NCI-H524 treated with DMSO at 0.1 percent for 48 hours (cell line): Measurements from ENCODE around the gene ULBP2.
"Not testable (repeated sequence)": the region's sequence is repeated elsewhere in the genome, so short reads cannot be mapped to it uniquely, and the experiment has no call there.

Experiments
- DNase-seq: peaks from one replicate; lab custom pipeline; 2025; lab: John Stamatoyannopoulos, UW

Gene ULBP2

DNA sequence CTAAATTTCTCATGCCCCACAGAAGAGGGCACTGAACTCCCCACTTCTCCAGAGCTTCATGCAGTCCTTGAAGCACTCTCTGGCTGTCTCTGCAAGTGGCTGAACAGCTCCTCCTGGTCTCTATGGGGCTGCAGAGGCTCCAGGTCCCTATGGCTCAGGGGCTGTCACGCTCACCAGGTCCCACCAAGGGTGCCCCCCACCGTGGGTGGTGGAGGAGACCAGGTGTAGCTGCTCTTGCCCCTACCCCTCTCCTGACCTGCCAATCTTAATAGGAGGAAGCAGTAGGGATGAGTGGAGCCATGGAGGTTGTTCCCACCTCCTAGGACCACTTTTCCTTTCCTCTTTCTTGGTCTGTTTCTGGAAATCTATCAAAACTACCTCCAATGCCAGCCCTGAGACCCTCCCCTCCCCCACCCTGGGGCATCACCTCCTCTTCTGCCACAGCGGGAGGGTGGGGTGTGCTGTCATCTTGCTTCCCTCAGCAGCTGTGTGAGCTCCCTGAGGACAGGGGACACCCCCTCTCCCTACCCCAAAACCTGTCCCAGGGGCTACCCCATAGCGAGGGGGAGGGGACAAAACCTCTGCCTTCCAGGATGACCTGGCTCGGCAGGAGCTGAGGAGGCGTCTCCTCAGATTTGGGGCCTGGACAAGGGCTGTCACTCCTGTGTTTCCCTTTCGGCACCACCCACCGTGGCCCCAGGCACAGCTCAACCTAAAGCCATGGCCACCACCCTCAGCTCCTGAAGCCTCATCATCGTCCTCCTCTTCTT, 31.9 kb upstream of the ULBP2 start:
- no peak for DNase-seq

DNA sequence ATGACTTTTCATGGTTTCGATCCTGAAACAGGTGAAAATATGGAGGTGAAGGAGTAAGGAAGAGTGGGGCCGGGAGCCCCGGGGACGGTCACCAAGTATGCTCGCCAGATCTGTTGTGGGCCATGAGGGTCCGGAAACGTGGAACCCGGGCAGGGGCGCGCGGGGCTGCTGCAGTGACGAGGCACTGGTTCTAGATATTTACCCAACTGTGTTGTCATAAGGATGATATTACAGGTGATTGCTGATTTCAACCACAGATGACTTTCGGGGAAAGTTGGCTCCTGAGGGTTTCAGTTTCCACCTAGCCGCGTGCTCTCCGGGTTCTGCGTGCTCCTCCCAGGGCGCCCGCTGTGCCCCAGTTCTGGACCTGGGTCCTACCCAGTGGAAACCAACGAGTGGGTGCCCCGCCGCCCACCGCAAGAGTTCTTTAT, 31.1 kb upstream of the ULBP2 start:
- no peak for DNase-seq

DNA sequence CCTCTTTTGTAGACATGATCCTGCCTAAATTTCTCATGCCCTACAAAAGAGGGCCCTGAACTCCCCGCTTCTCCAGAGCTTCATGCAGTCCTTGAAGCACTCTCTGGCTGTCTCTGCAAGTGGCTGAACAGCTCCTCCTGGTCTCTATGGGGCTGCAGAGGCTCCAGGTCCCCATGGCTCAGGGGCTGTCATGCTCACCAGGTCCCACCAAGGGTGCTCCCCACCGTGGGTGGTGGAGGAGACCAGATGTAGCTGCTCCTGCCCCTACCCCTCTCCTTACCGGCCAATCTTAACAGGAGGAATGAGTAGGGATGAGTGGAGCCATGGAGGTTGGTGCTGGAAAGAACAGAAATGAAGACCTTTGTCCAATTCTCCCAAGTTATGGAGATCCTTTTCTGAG, 29.1 kb upstream of the ULBP2 start:
- DNase-seq, result not testable (repeated sequence)

DNA sequence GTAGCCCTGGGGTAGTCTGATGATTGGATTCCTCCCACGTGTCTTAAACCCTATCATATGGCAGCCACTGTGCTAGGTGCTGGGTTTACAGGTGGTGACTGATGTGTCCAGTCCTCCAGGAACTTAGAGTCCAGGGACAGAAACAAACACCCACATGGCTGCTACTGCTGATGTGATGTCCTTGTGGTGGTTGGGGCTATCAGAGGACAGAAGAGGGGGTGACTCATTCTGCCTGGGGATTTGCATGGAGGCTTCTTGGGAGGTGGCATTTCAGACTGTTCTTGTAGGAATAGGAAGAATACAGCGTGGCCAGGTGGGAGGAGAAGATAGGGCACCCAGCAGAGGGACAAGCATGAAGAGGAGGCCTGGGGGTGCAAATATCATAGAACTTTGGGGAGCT, 28.7 kb upstream of the ULBP2 start:
- DNase-seq, result no peak

GRCh38 chr6:149913540-149914240, 28.1 kb upstream of the ULBP2 start:
- no peak for DNase-seq

- DNase-seq, result no peak
Observed at GRCh38 chr6:149915970-149916865, 25.6 kb upstream of the ULBP2 start.

- no peak for DNase-seq
Observed at GRCh38 chr6:149917679-149918078, 24.1 kb upstream of the ULBP2 start.

DNA sequence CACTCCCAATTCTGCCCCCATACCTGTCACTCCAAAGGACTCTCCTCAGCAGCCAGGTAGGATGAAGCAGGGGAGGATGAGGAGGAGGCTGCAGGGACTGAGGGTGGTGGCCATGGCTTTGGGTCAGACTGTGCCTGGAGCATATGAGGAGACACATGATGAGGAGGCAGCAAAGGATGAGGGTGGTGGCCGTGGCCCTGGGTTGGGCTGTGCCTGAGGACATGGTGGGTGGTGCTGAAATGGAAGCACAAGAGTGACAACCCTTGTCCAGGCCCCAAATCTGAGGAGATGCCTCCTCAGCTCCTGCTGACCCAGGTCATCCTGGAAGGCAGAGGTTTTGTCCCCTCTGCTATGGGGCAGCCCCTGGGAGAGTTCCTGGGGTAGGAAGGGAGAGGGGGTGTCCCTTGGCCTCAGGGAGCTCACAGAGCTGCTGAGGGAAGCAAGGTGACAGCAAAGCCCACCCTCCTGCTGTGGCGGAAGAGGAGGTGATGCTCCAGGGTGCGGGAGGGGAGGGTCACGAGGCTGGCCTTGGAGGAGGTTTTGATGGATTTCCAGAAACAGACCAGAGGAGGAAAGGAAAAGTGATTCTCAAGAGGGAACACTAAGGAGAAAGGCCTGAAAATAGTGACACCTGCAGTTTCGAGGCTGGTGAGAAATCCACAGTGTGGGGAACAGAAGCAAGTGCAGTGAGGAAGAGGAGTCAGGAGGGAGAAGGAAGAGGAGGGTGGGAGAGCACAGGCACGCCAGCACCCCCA, 23.5 kb upstream of the ULBP2 start:
- no peak for DNase-seq

- not testable (repeated sequence) for DNase-seq
Observed at GRCh38 chr6:149919126-149919833, 22.5 kb upstream of the ULBP2 start.

DNA sequence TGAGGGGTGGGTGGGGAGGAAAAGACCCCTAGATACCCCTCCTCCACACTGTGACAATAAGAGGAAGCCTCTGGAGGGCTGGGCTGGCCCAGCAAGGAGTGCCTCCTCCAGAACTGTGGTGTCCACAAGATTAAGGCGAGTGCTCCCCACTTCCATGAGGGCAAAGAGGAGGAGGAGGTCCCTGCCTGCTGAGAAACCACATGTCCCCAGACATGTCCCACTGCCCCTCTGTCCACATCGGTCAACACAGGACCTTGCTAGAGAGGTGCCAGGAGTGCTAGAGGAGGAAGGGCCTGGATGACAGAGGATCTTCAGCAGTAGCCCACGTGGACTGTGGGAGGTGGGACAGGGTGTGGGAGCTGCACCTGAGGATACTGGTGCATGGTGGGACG, 22.0 kb upstream of the ULBP2 start:
- no peak for DNase-seq

DNA sequence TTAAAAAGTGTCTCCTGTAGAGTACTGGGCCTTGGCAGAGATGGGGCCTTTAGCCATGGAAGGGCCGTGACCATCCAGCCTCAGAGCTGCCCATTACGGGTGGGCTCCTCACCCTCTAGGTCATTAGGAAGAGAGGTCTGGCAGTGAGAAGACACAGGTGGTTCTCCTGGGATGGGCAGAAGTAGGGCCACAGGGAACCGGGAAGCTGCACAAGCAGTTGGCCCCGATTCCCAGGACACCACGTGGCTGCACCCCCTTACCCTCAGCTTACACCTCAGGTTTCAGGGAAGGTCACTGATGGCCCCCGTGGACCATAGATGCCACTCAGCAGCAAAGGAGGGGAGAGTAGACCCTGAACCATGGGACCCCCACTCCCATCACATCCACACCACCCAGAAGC, 20.5 kb upstream of the ULBP2 start:
- no peak for DNase-seq

DNA sequence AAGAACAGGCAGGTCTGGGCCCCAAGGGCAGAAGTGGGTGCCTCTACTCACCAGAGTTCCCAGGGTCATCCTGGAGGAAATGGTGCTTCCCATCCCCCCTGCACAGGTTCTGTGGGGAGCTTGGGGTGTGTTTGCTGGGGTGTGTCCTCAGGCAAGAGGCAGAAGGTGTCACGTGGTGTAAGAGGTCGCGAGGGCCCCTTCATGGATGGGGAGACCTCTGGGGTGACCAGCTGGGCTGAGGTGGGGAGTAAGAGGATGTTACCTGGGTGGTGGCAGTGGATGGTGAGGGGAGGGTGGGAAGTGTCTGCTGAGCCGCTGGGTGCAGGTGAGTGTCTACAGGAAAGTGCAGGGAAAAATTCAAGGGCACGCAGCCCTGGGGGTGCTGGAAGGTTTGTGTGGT, 19.7 kb upstream of the ULBP2 start:
- not testable (repeated sequence) for DNase-seq

DNA sequence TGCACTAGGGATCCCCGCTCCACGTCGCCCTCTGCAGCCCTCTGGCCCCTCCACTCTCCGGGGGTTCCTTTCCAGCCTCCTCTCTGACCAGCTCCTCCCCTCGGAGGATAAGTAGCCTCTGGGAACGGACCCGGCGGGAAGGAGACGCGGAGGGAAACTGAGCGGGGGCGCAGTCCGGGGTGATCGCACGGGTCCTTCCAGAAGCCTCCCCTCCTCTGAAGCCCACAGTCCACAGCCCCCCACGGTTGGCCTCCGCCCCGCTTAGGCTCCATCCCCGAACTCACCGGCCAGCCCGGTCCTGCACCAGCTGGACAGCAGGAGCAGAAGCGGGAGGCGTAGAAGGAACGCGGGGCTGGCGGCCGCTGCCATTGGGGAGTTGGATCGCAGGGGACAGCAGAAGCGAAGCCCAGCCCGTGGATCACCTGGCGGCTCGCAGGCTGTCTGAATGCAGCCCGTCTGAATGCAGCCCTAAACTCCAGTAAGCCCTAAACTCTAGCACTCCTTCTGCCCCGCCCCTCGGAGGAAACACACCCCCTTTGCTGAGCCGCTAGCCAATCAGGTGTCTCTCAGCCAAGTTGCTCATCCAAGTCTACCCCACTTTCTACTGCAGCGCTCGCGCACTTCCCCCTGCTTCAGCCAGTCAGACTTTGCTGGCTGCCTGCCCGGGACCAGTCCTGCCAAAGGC, 19.0 kb upstream of the ULBP2 start, which contains the start of gene RAET1G:
RAET1G (minus strand) TSS at position 480 of the 685 bp plus-strand sequence; CDS start at position 369, 111 bp downstream.
- DNase-seq, result peak; percentile 71

DNA sequence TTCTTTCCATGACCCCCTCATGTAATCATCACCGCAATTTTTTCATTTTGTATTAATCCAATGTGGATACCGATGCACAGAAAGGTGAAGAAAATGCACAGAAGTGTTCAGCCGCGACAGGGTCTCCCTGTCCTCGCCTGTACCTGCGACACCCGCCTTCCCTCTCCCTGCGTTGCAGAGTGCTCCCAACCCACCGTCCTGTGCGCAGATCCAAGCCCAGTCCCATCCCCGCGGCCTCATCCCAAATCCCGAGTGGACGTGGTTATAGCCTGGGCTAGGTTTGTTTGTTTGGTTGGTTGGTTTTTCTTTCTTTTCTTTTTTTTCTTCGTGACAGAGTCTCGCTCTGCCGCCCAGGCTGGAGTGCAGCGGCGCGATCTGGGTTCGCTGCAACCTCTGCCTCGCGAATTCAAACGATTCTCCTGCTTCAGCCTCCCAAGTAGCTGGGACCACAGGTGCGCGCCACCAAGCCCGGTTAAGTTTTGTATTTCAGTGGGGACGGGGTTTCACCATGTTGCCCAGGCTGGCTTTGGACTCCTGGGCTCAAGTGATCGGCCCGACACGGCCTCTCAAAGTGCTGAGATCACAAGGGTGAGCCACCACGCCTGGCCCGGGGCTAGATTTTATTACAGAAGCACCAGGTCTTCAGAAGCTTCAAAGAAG, 18.4 kb upstream of the ULBP2 start:
- no peak for DNase-seq

DNA sequence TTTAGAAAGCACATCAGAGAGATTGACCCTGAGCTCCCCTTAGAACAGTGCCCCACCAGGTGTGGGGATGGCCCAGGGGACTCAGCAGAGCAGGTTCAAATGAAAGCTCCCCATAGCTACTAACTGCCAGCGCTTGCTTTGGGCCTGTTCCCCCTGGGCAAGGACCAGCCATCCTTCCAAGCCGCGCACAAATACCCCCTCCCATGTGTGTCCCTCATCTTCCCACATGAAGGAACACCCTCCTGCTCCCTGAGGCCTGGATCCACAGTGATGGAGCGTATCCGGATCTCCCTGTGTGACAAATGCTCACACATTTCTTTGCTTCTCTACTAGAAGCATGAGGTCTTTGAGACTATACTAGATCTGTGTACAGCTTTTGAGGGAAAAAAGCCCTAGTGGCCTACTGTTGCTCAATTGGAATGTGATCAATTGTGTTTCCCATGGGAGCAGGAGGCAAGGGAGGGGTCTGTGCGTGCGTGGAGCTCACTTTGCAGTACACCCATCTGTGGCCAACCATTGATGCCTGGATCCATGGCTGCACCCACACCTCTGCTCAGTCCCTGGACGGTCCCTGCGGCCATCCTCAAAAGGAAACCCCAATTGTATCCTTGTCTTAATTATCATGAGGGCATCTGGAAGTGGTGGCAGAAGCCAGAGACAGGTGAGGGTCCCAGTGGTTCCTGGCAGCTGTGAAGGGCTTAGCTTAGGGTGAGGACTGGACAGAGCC, 17.4 kb upstream of the ULBP2 start:
- no peak for DNase-seq

- no peak for DNase-seq
Observed at GRCh38 chr6:149924933-149925252, 16.9 kb upstream of the ULBP2 start.

- DNase-seq, result no peak
Observed at GRCh38 chr6:149925253-149925973, 16.4 kb upstream of the ULBP2 start.

- no peak for DNase-seq
Observed at GRCh38 chr6:149925974-149926777, 15.6 kb upstream of the ULBP2 start.
